Right atrium auricular region (tissue), 2 donors: ENCODE data around the gene COL25A1. TPM values are rescaled to one million over a fixed set of nuclear protein-coding genes. Genes with fewer than 3 reads are reported as not detected.
"Not testable (repeated sequence)": the region's sequence is repeated elsewhere in the genome, so short reads cannot be mapped to it uniquely, and the experiment has no call there.

ENCODE experiments used
- DNase-seq: peaks from one replicate; pipeline ENCODE4 v3.0.0-alpha.2; 2019; ENCODE audit warnings: low spot score
- H3K27ac ChIP-seq, 2 donors: fragments of 200-600 bp; sonication (generic); 1 replicate in 1 of 2; 2 replicates in 1 of 2; pipeline ENCODE4 v1.5.1; 2016 to 2019
- H3K27me3 ChIP-seq, 2 donors: fragments of 200-600 bp; sonication (generic); one replicate each; pipeline versions ENCODE4 v1.5.1 to v1.6.0; 2017 to 2019
- H3K36me3 ChIP-seq: fragments of 200-600 bp; sonication (generic); one replicate; pipeline ENCODE4 v1.5.1; 2016
- H3K4me1 ChIP-seq, 2 donors: fragments of 200-600 bp; sonication (generic); one replicate each; pipeline versions ENCODE4 v1.5.1 to v1.6.0; 2017 to 2019
- H3K4me3 ChIP-seq, 2 donors: fragments of 200-600 bp; sonication (generic); 1 replicate in 1 of 2; 2 replicates in 1 of 2; pipeline ENCODE4 v1.5.1; 2017 to 2019; ENCODE audit warnings: mild to moderate bottlenecking in 1 of 2, moderate library complexity in 1 of 2
- H3K9me3 ChIP-seq, 2 donors: fragments of 200-600 bp; sonication (generic); one replicate each; pipeline ENCODE4 v1.5.1; 2019
- CTCF ChIP-seq, 2 donors: fragments of 200-600 bp; sonication (generic); IDR thresholded peaks; one replicate each; pipeline ENCODE4 v1.5.1; 2019; ENCODE audit warnings: antibody characterized with exemption in 2 of 2
- total RNA-seq, 2 donors: library from RNA; depleted of rRNA; stranded (reverse); fragments of >200 nt; gene quantifications; one replicate each; pipeline ENCODE4 v1.1.0, GENCODE V29; 2016

The COL25A1 gene
- total RNA-seq, 2 donors from 2014 or later, result 0.26 to 0.59 TPM

GRCh38 chr4:108877821-108878220 lies 424.6 kb downstream of the COL25A1 start:
- Histone ChIP-seq H3K36me3 (no peaks in the 10 kb centered on the region), H3K4me3 (no peak overlapping the region), H3K27me3 (no peaks in the 10 kb centered on the region), H3K27ac (no peak overlapping the region), H3K4me1 (no peaks in the 10 kb centered on the region), H3K9me3 (no peaks in the 10 kb centered on the region)
- TF ChIP-seq CTCF (IDR thresholded peaks at IDR 0.05), result no peak
- DNase-seq, result no peak

GRCh38 chr4:108874806-108875205 lies 427.7 kb downstream of the COL25A1 start:
- H3K9me3 ChIP-seq, result no peaks in the 10 kb centered on the region
- TF ChIP-seq CTCF (IDR thresholded peaks at IDR 0.05), result no peak
- no peak overlapping the region for H3K27ac ChIP-seq
- no peak for DNase-seq
- H3K36me3 ChIP-seq, result no peaks in the 10 kb centered on the region
- no peak overlapping the region for H3K4me3 ChIP-seq
- H3K4me1 ChIP-seq, result no peaks in the 10 kb centered on the region
- H3K27me3 ChIP-seq, result no peaks in the 10 kb centered on the region

DNA sequence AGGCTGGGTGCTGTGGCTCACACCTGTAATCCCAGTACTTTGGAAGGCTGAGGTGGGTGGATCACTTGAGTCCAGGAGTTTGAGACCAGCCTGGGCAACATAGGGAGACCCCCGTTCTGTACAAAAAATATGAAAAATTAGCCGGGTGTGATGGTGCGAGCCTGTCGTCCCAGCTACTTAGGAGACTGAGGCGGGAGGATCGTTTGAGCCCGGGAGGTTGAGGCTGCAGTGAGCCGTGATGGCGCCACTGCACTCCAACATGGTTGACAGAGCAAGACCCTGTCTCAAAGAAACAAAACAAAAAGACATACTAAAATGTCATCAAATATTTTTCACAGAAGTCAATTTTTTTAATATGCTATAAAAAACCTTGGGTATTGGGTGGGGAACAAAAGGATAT lies 432.5 kb downstream of the COL25A1 start:
- H3K27me3 ChIP-seq, H3K4me1 ChIP-seq, H3K27ac ChIP-seq, H3K9me3 ChIP-seq, H3K36me3 ChIP-seq, DNase-seq, H3K4me3 ChIP-seq: not testable (repeated sequence)

- no peak for TF ChIP-seq CTCF (IDR thresholded peaks at IDR 0.05)
- no peak overlapping the region for H3K4me3 ChIP-seq
- H3K27me3 ChIP-seq, result no peaks in the 10 kb centered on the region
- H3K4me1 ChIP-seq, result no peaks in the 10 kb centered on the region
- DNase-seq, result no peak
- H3K36me3 ChIP-seq, result no peaks in the 10 kb centered on the region
- no peak overlapping the region for H3K27ac ChIP-seq
- peaks cover 0 to 2% of the 10 kb centered on the region in 2 donors for H3K9me3 ChIP-seq
Measured at GRCh38 chr4:108868606-108869227, 433.7 kb downstream of the COL25A1 start.

- H3K27ac ChIP-seq, result no peak overlapping the region
- TF ChIP-seq CTCF (IDR thresholded peaks at IDR 0.05), result no peak
- H3K9me3 ChIP-seq, result peaks cover 0 to 2% of the 10 kb centered on the region in 2 donors
- DNase-seq, result no peak
- no peaks in the 10 kb centered on the region for H3K27me3 ChIP-seq
- no peaks in the 10 kb centered on the region for H3K4me1 ChIP-seq
- no peak overlapping the region for H3K4me3 ChIP-seq
- no peaks in the 10 kb centered on the region for H3K36me3 ChIP-seq
Measured at GRCh38 chr4:108867476-108867875, 435.0 kb downstream of the COL25A1 start.

DNA sequence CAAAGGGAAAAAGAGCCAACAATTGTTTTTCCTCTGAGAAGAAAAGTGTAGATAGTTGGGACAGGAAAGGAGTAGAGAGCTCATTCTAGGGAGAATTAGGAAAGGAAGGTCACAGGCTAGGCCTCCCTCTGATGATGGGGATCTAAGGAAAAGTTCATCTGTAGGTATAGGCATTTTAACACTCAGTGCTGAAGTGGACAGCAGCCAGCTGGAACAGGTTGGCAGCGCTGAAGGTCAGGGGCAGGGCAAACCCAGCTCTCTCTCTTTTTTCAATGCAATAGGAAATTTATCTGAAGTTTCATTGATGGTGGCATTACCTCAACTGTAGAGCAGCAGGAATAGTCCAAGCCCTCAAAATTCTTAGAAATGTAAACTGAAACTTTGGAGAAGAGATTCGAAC lies 441.1 kb downstream of the COL25A1 start:
- TF ChIP-seq CTCF (IDR thresholded peaks at IDR 0.05), result no peak
- Histone ChIP-seq H3K4me1 (no peaks in the 10 kb centered on the region), H3K9me3 (peaks cover 0 to 2% of the 10 kb centered on the region in 2 donors), H3K36me3 (no peaks in the 10 kb centered on the region), H3K4me3 (no peak overlapping the region), H3K27me3 (no peaks in the 10 kb centered on the region), H3K27ac (no peak overlapping the region)
- DNase-seq, result no peak
